Measurements from ENCODE around the gene KIF1B.
"Not testable (repeated sequence)": the region's sequence is repeated elsewhere in the genome, so short reads cannot be mapped to it uniquely, and the experiment has no call there.

The KIF1B gene

DNA sequence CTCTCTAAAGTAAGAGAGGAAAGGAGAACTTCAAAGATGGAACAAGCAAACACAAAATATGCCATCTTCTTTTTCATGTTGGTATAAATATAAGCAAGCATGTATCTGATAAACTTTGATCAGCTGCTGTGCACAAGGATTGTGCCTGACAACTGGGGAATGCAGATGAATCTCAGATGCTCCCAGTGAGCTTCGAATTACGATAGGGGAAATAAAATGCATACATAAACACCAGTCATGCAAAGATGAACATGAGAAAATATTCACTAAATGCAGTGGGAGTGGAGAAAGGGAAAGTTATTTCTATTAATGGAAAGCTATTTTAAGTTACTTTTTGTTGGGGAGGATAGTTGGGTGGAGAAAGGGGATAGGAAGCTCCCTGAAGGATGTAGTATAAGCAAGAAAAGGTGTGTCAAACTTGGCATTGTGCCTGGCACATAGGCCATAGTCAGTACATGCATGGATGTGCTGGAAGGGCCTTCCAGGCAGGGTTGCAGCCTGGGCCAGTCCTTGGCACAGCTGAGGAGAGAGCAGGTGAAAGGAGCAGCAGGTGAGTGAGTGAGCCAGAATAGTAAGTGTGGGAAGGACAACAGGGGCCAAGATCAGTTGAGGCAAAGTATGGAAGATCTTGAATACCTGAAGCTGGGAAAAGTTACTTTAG, 130.7 kb downstream of the KIF1B start:
- peaks cover 8% of the 10 kb centered on the region for H3K36me3 Mint-ChIP-seq (ENCODE audit: low read depth)
- H3K9me3 Mint-ChIP-seq: no peaks in the 10 kb centered on the region
- H3K4me3 Mint-ChIP-seq: no peak overlapping the region
- H3K27ac Mint-ChIP-seq: no peak overlapping the region
- H3K4me1 Mint-ChIP-seq (ENCODE audit: low read depth): no peaks in the 10 kb centered on the region
- H3K27me3 Mint-ChIP-seq: no peaks in the 10 kb centered on the region

DNA sequence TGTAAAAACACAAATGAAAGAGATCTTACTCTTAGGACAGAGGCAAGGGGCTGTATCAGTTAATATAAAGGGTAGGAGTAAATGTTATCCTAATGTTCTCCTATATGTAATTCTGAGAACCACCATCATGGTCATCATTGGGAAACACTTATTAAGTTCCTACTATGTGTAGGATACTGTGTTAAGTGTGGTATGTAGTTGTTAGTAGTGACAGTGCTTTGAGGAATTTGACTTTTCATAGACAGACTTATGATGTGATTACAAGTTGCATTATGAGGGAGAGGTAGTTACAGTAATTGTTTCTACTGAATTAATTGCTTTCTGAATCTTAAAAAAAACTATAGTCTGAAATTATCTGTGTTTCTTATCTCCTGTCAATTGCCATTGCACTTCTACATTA, 136.7 kb downstream of the KIF1B start:
- no peak overlapping the region for H3K27ac Mint-ChIP-seq
- peaks cover 7% of the 10 kb centered on the region for H3K4me1 Mint-ChIP-seq (ENCODE audit: low read depth)
- peaks cover 12% of the 10 kb centered on the region for H3K36me3 Mint-ChIP-seq (ENCODE audit: low read depth)
- H3K27me3 Mint-ChIP-seq: no peaks in the 10 kb centered on the region
- H3K9me3 Mint-ChIP-seq: no peaks in the 10 kb centered on the region
- no peak overlapping the region for H3K4me3 Mint-ChIP-seq

DNA sequence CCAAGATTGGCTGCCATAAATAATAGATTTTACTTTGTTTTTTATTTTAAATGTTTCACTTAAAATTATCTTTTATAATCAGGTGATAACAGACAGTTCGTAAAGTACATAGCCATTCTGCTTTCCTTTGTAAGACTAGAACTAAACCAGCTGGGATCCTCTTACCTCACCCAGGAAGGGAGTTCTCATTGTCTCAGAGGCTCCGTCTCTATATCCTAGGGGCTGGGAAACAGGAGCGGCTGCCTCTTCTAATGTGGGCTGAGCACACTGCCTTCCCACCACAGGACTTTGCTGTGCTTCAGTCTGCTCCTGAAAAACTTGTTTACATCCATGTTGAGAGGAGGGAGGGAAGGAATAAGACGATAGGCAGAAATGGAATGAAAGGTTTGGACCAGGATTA, 142.9 kb downstream of the KIF1B start:
- H3K36me3 Mint-ChIP-seq (ENCODE audit: low read depth): peaks cover 3% of the 10 kb centered on the region
- no peak overlapping the region for H3K4me3 Mint-ChIP-seq
- H3K27ac Mint-ChIP-seq: no peak overlapping the region
- H3K4me1 Mint-ChIP-seq (ENCODE audit: low read depth): no peaks in the 10 kb centered on the region
- H3K27me3 Mint-ChIP-seq: no peaks in the 10 kb centered on the region
- no peaks in the 10 kb centered on the region for H3K9me3 Mint-ChIP-seq

DNA sequence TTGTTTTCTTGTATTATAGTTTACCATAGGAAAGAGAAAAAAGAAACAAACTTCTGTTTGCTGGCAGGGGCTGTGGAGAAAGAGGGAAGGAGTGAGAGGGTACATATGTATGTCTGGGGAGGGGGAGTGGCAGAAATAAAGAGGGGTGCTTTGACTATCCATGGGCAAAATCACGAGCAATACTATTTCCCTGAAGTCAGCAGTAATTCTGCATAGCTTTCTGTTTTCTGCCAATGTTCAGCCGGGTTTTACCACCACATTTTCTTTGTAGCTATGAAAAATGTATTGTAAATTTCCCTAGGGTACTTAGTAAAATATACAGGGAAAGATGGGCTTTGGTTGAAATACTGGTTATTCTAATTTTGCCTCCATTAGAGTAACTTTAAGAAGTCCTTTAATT, 143.3 kb downstream of the KIF1B start:
- H3K27me3 Mint-ChIP-seq: no peaks in the 10 kb centered on the region
- H3K4me3 Mint-ChIP-seq: no peak overlapping the region
- no peak overlapping the region for H3K27ac Mint-ChIP-seq
- no peaks in the 10 kb centered on the region for H3K4me1 Mint-ChIP-seq (ENCODE audit: low read depth)
- H3K9me3 Mint-ChIP-seq: no peaks in the 10 kb centered on the region
- H3K36me3 Mint-ChIP-seq (ENCODE audit: low read depth): no peaks in the 10 kb centered on the region

DNA sequence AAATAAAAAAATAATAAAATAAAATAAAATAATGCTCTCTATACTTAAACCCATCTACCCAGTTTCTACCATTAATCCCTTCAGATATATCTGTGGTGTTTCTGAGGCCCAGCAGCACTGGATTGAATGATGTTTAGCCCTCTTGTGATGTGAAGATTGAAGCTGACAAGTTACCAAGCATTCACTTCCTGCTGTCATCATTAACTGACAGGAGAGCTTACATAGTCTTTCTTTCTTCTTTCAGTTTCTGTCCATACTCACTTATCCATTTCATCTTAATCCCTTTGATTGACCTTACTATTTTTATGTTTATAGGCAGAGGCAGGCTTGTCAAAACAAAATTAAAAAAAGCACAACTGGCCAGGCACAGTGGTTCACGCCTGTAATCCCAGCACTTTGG, 149.7 kb downstream of the KIF1B start:
- no peak overlapping the region for H3K27ac Mint-ChIP-seq
- H3K4me1 Mint-ChIP-seq (ENCODE audit: low read depth): no peaks in the 10 kb centered on the region
- H3K36me3 Mint-ChIP-seq (ENCODE audit: low read depth): peaks cover 7% of the 10 kb centered on the region
- no peaks in the 10 kb centered on the region for H3K27me3 Mint-ChIP-seq
- H3K9me3 Mint-ChIP-seq: no peaks in the 10 kb centered on the region
- H3K4me3 Mint-ChIP-seq: no peak overlapping the region

DNA sequence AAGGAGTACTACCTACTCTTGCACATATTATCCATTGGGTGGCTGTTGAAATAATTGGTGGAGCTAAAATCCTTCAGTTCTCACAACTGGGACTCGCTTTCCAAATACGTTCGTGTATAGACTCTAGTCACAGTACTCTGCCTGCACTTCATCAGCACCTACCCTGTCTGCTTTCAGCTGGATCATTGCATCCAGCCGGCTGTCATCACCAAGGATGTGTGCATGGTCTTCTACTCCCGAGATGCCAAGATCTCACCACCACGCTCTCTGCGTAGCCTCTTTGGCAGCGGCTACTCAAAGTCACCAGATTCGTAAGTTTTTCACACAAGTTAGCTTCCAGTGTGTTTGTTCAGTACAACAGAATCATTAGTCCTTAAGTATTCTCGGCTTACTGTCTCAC, 151.1 kb downstream of the KIF1B start:
- peaks cover 15% of the 10 kb centered on the region for H3K36me3 Mint-ChIP-seq (ENCODE audit: low read depth)
- H3K4me1 Mint-ChIP-seq (ENCODE audit: low read depth): no peaks in the 10 kb centered on the region
- no peaks in the 10 kb centered on the region for H3K9me3 Mint-ChIP-seq
- H3K27me3 Mint-ChIP-seq: no peaks in the 10 kb centered on the region
- no peak overlapping the region for H3K27ac Mint-ChIP-seq
- no peak overlapping the region for H3K4me3 Mint-ChIP-seq

DNA sequence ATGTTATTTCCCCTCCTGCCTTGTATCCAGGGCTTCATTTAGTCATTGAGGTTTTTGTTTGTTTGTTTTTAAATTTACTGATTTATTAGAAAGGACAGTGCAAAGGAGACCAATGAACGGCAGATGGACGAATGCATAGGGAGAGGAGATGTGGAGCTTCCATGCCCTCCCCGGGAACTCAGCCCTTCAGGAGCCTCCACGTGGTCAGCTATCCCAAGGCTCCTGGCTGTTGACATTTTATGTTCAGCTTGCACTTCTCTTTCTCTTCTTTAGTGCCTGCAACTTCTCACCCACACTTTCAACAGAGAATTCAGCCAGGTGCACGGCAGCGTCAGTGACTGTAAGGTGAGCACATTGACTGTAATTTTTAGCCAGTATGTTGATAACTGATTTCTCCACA, 157.8 kb downstream of the KIF1B start:
- H3K27me3 Mint-ChIP-seq: no peaks in the 10 kb centered on the region
- H3K36me3 Mint-ChIP-seq (ENCODE audit: low read depth): peaks cover 19% of the 10 kb centered on the region
- no peak overlapping the region for H3K4me3 Mint-ChIP-seq
- no peaks in the 10 kb centered on the region for H3K9me3 Mint-ChIP-seq
- H3K4me1 Mint-ChIP-seq (ENCODE audit: low read depth): no peaks in the 10 kb centered on the region
- no peak overlapping the region for H3K27ac Mint-ChIP-seq

DNA sequence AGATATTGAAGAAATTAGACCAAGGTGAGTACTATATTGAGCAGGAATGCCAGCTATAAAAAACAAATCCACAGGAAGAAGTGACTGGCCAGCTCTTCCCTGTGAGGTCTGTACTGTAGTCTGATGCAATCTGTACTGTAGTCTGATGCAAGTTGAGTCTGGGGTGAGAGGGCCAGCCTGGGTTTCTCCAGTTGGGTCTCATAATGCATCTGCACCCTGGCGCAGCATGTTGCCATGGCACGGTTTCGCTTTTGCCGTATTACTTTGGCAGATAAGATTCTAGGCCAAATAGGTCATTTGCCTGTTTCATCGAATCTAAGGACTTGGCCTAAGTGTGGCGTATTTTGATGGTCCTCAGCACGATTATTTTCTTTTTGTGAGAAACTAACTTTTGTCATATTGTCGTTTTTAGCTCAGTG, 164.1 kb downstream of the KIF1B start:
- Mint-ChIP-seq H3K9me3 (no peaks in the 10 kb centered on the region), H3K27me3 (no peaks in the 10 kb centered on the region), H3K27ac (no peak overlapping the region), H3K36me3 (ENCODE audit: low read depth) (peaks cover 8% of the 10 kb centered on the region), H3K4me3 (no peak overlapping the region), H3K4me1 (ENCODE audit: low read depth) (no peaks in the 10 kb centered on the region)

DNA sequence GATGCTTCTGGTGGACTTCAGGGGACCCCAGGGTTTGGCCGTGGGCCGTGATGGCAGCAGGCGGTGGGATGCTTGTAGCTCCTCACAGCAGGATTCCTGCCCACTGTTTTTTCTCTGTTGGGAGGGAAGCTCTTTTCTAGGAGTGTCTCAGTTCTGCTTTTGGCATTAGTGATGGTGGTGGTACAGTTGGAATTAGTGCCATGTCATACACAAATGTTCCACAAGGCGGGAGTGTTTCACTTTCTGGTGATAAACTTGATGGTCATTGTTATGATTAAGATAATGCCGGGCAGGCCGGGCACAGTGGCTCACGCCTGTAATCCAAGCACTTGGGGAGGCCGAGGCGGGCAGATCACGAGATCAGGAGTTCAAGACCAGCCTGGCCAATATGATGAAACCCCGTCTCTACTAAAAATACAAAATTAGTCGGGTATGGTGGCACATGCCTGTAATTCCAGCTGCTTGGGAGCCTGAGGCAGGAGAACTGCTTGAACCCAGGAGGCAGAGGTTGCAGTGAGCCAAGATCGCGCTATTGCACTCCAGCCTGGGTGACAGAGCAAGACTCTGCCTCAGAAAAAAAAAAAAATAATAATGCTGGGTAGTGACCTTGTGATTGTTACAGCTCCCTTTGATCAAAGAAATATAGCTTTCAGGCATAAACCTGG, 167.1 kb downstream of the KIF1B start:
- H3K4me1 Mint-ChIP-seq (ENCODE audit: low read depth); H3K27me3 Mint-ChIP-seq; H3K36me3 Mint-ChIP-seq (ENCODE audit: low read depth); H3K27ac Mint-ChIP-seq; H3K9me3 Mint-ChIP-seq; H3K4me3 Mint-ChIP-seq: not testable (repeated sequence)

DNA sequence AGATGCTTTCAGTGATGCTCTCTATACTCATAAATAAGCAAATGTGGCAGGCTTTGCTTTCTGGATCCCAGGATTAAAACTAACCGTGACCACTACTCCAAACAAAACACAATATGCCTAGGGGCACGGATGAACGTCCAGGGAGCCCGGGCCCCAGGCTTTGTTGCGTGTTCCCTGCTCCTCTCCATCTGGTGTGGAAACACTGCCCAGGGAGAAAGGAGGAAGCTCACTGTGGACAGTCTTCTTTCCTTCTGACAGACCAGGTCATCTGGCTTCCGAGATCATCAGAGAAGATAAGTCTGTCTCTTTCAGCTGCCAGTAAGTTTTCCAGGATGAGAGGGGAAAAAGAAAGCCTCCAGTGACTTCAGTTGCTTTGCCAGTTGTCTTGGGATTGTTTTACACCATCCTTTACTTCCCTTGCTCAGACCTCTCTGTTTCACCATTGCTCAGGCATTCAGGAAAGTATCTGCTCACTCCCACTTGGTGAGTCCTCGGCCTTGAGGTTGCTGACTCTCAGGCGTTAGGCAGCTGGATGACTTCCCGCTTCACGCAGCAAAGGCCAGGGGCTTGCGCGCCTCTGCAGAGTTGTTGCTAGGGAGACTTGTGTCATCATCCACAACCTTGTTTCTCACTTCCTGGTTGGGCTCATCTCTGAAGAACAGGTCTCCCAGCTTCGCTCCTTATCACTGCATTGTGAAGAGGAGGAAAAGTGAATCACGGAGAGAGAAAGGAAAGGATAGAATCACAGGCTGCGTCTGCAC, 167.9 kb downstream of the KIF1B start:
- no peaks in the 10 kb centered on the region for H3K4me1 Mint-ChIP-seq (ENCODE audit: low read depth)
- H3K4me3 Mint-ChIP-seq: no peak overlapping the region
- H3K36me3 Mint-ChIP-seq (ENCODE audit: low read depth): peaks cover 4% of the 10 kb centered on the region
- no peaks in the 10 kb centered on the region for H3K9me3 Mint-ChIP-seq
- H3K27ac Mint-ChIP-seq: no peak overlapping the region
- H3K27me3 Mint-ChIP-seq: no peaks in the 10 kb centered on the region

DNA sequence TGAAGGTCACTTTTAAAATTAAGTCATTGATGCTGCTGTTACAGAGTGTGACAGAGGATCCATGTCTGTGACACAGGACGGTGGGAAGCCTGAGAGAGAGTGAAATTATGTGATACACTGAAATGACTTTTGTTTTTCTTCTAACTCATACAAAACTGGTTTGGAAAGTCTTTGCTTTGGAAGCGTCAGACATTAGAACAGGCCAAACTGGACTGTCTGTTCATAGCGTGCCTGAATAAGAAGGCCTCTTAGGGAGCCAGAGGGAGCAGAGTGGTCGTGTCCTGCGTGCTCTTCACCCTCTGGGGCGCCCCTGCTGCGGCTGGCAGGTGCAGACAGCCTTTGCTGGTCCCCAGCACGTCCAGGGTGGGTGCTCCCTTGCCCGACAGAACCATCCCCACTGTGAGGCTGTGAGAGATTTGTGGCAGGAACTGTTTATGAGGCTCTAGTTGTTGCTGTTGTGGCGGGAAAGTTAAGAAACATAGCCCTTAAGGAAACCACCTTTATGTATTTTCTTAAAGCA, 168.8 kb downstream of the KIF1B start:
- H3K4me3 Mint-ChIP-seq: no peak overlapping the region
- H3K9me3 Mint-ChIP-seq: no peaks in the 10 kb centered on the region
- no peak overlapping the region for H3K27ac Mint-ChIP-seq
- no peaks in the 10 kb centered on the region for H3K27me3 Mint-ChIP-seq
- H3K4me1 Mint-ChIP-seq (ENCODE audit: low read depth): no peaks in the 10 kb centered on the region
- H3K36me3 Mint-ChIP-seq (ENCODE audit: low read depth): peaks cover 4% of the 10 kb centered on the region

DNA sequence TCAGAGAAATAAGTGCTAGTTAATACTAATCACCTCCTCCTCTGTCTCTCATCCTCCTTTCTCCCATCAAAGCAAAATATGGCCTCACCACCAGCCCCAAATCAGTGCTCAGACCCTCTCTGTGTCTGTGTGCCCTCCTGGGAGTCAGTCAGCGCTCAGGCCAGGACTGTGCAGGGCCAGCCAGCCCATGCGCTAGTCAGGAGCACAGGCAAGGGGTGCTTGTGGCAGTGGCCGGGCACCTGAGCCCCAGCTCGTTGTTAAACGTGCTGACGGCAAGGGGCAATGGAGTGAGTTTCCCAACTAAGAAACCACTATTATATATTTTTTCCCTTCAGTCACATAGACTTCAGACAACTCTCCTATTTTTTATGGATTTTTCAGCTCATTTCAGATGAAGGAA, 169.3 kb downstream of the KIF1B start:
- Mint-ChIP-seq H3K9me3 (no peaks in the 10 kb centered on the region), H3K36me3 (ENCODE audit: low read depth) (peaks cover 4% of the 10 kb centered on the region), H3K27me3 (no peaks in the 10 kb centered on the region), H3K27ac (no peak overlapping the region), H3K4me1 (ENCODE audit: low read depth) (no peaks in the 10 kb centered on the region), H3K4me3 (no peak overlapping the region)

DNA sequence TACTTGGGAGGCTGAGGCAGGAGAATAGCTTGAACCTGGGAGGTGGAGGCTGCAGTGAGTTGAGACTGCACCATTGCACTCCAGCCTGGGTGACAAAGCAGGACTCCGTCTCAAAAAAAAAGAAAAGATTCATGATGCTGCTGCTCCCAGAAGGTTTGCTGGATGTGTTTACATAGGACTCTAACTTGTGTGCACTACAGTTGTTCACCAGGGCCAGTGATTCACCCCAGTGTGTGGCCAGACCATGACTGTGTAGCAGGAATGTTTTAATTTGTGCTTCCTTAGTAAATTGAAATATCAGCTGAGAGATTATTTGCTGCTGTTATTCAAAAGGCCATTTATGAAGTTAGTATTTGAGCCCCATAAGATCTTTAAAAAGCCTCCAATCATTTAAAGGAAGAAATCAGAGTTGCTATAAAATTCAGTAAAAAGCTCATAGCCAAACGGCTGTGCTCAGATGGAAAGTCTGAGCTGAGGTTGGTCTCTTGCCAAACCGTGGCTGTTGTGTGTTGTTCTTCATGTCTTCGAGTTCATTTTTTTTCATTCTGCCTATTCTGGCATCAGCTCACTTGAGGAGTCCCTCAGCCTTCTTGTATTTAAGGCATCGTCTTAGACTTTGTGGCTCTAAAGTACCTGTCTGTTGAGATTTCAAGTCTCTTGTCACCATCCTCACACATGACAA, 170.4 kb downstream of the KIF1B start:
- no peaks in the 10 kb centered on the region for H3K36me3 Mint-ChIP-seq (ENCODE audit: low read depth)
- no peaks in the 10 kb centered on the region for H3K9me3 Mint-ChIP-seq
- H3K4me1 Mint-ChIP-seq (ENCODE audit: low read depth): no peaks in the 10 kb centered on the region
- no peaks in the 10 kb centered on the region for H3K27me3 Mint-ChIP-seq
- H3K27ac Mint-ChIP-seq: peak overlapping the region; percentile 22
- H3K4me3 Mint-ChIP-seq: no peak overlapping the region

DNA sequence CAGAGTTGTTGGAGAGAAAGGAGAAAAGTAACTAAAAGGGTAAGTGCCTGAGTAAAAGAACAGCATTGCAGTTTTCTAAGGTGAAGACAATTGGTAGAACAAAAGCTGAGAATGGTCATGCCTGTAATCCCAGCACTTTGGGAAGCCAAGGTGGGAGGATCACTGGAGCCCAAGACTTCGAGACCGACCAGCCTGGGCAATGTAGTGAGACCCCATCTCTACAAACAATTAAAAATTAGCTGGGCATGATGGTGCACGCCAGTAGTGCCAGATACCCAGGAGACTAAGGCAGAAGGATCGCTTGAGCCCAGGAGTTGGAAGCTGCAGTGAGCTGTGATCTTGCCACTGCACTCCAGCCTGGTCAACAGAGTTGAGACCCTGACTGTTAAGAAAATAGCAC, 173.3 kb downstream of the KIF1B start:
- Mint-ChIP-seq H3K27ac (no peak overlapping the region), H3K4me3 (no peak overlapping the region), H3K27me3 (no peaks in the 10 kb centered on the region)

DNA sequence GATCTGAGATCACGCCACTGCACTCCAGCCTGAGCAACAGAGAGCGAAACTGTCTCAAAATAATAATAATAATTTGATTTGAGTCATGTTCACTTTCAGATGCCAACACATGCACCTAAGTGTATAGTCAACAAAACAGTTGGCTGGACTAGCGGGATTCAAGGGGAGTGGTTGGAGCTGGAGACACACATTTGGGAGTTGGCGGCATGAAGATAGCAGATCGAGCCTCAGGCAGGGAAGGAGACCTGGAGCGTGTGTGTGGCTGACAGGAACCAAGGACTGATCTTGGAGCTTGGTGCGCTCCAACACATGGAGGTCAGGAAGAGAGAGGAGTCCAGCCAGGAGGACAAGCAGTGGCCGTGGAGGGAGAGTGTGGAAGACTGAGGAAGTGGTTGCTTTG, 173.8 kb downstream of the KIF1B start:
- Mint-ChIP-seq H3K4me3 (no peak overlapping the region), H3K4me1 (ENCODE audit: low read depth) (peaks cover 7% of the 10 kb centered on the region), H3K36me3 (ENCODE audit: low read depth) (no peaks in the 10 kb centered on the region), H3K27ac (no peak overlapping the region), H3K9me3 (no peaks in the 10 kb centered on the region), H3K27me3 (no peaks in the 10 kb centered on the region)

More for the DNA sequence above, 173.3 kb downstream of the KIF1B start:
- H3K4me1 Mint-ChIP-seq (ENCODE audit: low read depth): peaks cover 7% of the 10 kb centered on the region
- H3K9me3 Mint-ChIP-seq: no peaks in the 10 kb centered on the region
- H3K36me3 Mint-ChIP-seq (ENCODE audit: low read depth): no peaks in the 10 kb centered on the region
